BE2C (cell line): Measurements from ENCODE around the gene WBP1.

Experiments
- DNase-seq: peaks from one replicate; pipeline ENCODE4 v3.0.0-alpha.2; 2020
- H3K27me3 ChIP-seq: fragments of 250-450 bp; sonication (Bioruptor Pico); 2 replicates; pipeline ENCODE4 v1.5.1; 2020; ENCODE audit warnings: mild to moderate bottlenecking
- H3K36me3 ChIP-seq: fragments of 250-450 bp; sonication (Bioruptor Pico); 2 replicates; pipeline ENCODE4 v1.5.1; 2020; ENCODE audit warnings: mild to moderate bottlenecking
- H3K4me1 ChIP-seq: fragments of 250-450 bp; sonication (Bioruptor Pico); 2 replicates; pipeline ENCODE4 v1.5.1; 2020
- H3K4me3 ChIP-seq: 2 replicates; pipeline ENCODE4 v1.5.1; 2011; ENCODE audit warnings: low read depth, low read length
- H3K9me3 ChIP-seq: fragments of 250-450 bp; sonication (Bioruptor Pico); 2 replicates; pipeline ENCODE4 v1.5.1; 2020
- CTCF ChIP-seq: IDR thresholded peaks from 2 replicates; pipeline ENCODE4 v1.5.1; 2012; ENCODE audit warnings: mild to moderate bottlenecking, low read depth, low read length

The WBP1 gene

GRCh38 chr2:74495440-74495839 is 37.2 kb downstream of the WBP1 start:
- Histone ChIP-seq H3K36me3 (no peaks in the 10 kb centered on the region), H3K4me3 (no peak overlapping the region), H3K27me3 (no peaks in the 10 kb centered on the region), H3K9me3 (no peaks in the 10 kb centered on the region), H3K4me1 (no peaks in the 10 kb centered on the region; the same call in 1 of the 2 replicates)
- TF ChIP-seq CTCF = no peak
- DNase-seq = no peak

DNA sequence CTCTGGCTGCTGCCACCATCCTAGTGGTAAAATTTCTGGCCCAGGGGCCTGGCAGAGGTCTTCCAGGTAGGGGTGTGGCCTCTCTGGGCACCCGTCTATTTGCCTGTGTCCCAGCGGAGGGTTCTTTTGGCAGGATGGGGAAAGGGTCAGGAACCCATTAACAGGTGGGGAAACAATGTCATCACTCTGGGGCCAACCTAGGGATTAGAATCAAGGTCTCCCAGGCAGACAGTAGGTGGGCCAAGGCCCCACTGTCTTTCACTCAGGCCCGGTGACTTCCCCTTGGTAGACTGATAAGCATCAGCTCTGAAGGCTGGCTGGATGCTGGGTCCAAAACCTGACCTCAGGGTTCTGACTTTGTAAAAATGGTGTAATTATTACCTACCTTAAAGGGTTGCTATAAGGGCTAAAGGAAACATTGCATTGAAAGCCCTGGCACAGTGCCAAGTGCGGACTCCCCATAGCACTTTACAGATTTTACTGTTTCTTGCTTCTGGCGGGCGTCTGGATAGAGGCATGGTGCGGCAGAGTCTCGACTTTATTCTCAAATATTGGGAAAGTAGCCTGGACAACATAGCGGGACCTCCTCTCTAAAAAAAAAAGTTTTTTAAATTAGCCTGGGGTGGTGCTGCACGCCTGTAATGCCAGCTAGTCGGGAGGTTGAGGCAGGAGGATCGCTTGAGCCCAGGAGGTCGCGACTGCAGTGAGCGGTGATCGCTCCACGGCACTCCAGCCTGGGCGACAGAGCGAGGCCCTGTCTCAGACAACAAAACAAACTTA is 38.9 kb downstream of the WBP1 start:
- Histone ChIP-seq H3K4me1 (peaks cover 5% of the 10 kb centered on the region; the same call in 1 of the 2 replicates), H3K9me3 (no peaks in the 10 kb centered on the region), H3K36me3 (no peaks in the 10 kb centered on the region), H3K27me3 (no peaks in the 10 kb centered on the region), H3K4me3 (no peak overlapping the region)
- no peak for DNase-seq
- TF ChIP-seq CTCF = no peak

DNA sequence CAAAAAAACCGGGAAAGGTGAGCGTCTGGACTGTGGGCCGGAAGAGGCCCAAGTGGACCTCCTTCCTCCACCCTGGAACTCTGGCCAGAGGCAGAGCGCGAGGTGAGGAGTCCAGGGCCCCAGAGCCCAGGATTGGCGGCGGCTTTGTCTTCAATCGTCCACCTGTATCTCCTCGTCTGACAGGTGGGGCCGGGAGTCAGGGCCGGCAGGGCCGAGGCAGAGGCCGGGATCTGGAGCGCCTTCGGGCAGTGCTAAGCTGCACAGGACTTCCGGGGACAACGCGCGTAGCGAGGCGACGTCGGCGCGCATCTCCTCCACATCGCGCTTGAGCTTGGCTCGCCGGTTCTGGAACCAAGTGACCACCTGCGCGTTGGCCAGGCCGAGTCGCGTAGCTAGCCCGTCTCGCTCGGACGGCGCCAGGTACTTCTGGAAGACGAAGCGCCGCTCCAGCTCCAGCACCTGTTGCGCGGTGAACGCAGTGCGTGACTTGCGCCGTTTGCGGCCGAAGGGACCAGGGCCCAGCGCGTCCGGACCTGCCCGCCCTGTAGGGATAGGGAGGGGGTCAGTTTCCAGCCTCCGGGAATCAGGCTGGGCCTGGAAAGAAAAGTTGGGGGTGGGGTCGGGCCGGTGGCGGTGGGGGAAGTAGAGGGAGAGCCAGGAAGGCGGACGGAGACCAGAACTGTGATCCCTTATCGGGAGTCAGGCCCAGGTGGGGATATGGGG is 39.7 kb downstream of the WBP1 start:
- Histone ChIP-seq H3K4me1 (peaks cover 5% of the 10 kb centered on the region; the same call in 1 of the 2 replicates), H3K4me3 (no peak overlapping the region), H3K9me3 (no peaks in the 10 kb centered on the region), H3K27me3 (no peaks in the 10 kb centered on the region), H3K36me3 (no peaks in the 10 kb centered on the region; the same call in 1 of the 2 replicates)
- DNase-seq = no peak
- no peak for TF ChIP-seq CTCF

- H3K36me3 ChIP-seq = no peaks in the 10 kb centered on the region; the same call in 1 of the 2 replicates
- peak; percentile 55 for DNase-seq
- TF ChIP-seq CTCF = no peak
- H3K9me3 ChIP-seq = no peaks in the 10 kb centered on the region
- H3K27me3 ChIP-seq = no peaks in the 10 kb centered on the region
- H3K4me1 ChIP-seq = peaks cover 5% of the 10 kb centered on the region; the same call in 1 of the 2 replicates
- peak overlapping the region; percentile 61 for H3K4me3 ChIP-seq
Measured at GRCh38 chr2:74498500-74499266, 40.4 kb downstream of the WBP1 start.

GRCh38 chr2:74499267-74499939 is 41.2 kb downstream of the WBP1 start, which contains the start of gene LBX2:
LBX2 (minus strand) TSS chr2:74499603; CDS start chr2:74499537, 66 bp downstream.
- H3K4me1 ChIP-seq = peaks cover 5% of the 10 kb centered on the region; the same call in 1 of the 2 replicates
- DNase-seq = no peak
- peak within 1 kb of the TSS; percentile 61 for H3K4me3 ChIP-seq
- peaks cover 4% of the 10 kb centered on the region for H3K36me3 ChIP-seq
- no peak for TF ChIP-seq CTCF
- no peaks in the 10 kb centered on the region for H3K27me3 ChIP-seq
- no peaks in the 10 kb centered on the region for H3K9me3 ChIP-seq
